Fibroblast of lung (primary cell): ENCODE results near the gene ATXN7L3.

ENCODE experiments used
- CTCF ChIP-seq, 2 donors: IDR thresholded peaks in 1 of 2; conservative IDR thresholded peaks in 1 of 2; 1 replicate in 1 of 2; 2 replicates in 1 of 2; pipeline ENCODE4 v1.5.1; 2011 to 2012; ENCODE audit warnings: low read length in 2 of 2, control low read depth in 1 of 2, inconsistent platforms in 1 of 2, low read depth in 1 of 2, mild to moderate bottlenecking in 1 of 2
- EZH2 ChIP-seq: IDR thresholded peaks from 2 replicates; pipeline ENCODE4 v1.5.1; 2012; ENCODE audit warnings: low read length, control low read depth, mild to moderate bottlenecking; ENCODE audit errors: missing control alignments

- no peak for TF ChIP-seq CTCF (conservative IDR thresholded peaks at IDR 0.05 in 1 of 2, IDR thresholded peaks at IDR 0.05 in 1 of 2; ENCODE audit: low read depth in 1 of 2, low read length in 2 of 2)
- no peak for TF ChIP-seq EZH2
Measured at GRCh38 chr17:44170135-44170498, 29.6 kb downstream of the ATXN7L3 start.
